ENCODE data around the gene AHSP.
"Not testable (repeated sequence)": the region's sequence is repeated elsewhere in the genome, so short reads cannot be mapped to it uniquely, and the experiment has no call there.

Gene AHSP

DNA sequence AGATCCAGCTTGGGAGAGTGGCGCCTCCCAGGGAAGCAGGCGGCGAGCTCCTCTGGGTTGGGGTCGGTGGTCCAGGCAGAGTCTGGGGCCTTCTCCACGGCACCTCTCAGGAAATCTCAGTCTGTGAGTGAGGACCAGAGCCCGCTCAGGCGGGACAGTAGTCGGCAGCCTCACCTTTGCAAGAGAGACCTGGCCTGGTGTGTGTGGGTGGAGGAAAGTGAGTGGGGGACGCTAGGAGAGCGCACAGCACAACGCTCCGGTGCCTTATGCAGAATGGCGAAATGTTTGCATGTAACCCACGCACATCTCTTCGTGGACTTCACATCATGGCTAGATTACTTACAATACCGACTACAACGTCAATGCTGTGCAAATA is 2.2 kb downstream of the AHSP start:
- no peak for FAIRE-seq
- DNase-seq (ENCODE audit: insufficient read length, low spot score), result no peak

DNA sequence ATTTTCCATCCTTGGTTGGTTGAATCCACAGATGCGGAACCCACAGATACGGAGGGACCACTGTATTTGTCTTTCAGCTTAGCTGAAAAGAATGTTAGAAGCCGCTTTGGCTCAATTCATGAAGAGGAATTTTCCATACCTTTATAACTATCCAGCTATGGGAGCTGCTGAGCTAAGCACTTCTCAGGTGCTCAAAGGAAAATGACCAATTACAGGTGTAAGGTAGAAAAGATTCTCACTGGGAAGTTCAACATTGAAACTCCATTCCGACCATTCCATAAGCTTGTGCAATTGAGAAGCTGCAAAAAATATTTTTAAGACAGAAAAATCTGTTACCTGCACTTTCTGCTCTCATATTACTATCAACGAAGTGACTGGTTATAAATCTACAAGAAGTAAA is 2.7 kb downstream of the AHSP start:
- FAIRE-seq, result no peak

DNA sequence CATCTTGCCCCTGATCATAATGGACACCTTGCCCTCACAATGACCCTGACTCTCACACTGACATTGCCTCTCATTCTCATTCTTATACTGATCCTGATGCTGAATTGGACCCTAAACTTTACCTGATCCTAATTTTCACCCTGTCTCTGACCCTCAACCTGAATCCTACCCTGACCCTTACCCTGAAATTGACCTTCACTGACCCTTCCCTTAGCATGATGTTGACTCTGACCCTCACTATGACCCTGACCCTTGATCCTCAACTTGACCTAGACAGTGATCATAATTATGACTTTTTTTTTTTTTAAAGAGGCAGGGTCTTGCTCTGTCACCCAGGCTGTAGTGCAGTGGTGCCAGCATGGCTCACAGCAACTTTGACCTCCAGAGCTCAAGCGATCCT is 3.4 kb downstream of the AHSP start:
- DNase-seq (ENCODE audit: insufficient read length, low spot score), result no peak
- no peak for FAIRE-seq

More for the DNA sequence above, 2.7 kb downstream of the AHSP start:
- DNase-seq (ENCODE audit: insufficient read length, low spot score), result no peak

DNA sequence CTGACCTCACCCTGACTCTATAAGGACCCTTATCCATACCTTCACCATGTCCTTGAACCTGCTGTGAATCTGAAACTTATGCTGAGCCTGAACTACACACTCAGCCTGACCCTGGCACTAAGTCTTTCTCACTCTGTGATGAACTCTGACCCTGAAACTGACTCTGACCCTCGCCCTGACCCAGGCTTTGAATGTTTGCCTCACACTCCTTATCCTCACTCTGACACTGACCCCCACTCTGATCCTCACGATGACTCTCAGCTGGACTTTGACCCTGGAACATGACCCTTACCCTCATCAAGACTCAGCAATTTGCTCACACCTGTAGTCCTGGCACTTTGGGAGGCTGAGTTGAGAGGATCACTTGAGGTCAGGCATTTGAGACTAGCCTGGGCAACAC is 4.4 kb downstream of the AHSP start:
- DNase-seq (ENCODE audit: insufficient read length, low spot score) (no peak), FAIRE-seq (no peak)

DNA sequence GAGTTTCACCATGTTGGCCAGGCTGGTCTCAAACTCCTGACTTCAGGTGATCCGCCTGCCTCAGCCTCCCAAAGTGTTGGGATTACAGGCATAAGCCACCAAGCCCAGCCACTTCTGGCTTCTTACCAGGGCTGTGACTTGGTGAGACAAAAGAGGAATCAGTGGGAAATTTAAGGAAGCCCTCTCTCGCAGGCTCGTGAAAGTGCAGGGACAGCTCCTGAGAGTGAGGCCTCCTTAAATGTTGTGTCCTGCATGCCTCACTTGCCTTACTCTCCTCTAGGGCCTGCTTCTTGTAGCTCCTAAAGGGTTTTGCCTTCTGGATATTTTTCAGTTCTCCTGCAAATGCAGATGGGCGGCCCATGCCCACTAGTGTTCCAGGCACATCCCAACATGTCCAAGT is 5.2 kb downstream of the AHSP start:
- DNase-seq (ENCODE audit: insufficient read length, low spot score), result no peak
- FAIRE-seq, result no peak

DNA sequence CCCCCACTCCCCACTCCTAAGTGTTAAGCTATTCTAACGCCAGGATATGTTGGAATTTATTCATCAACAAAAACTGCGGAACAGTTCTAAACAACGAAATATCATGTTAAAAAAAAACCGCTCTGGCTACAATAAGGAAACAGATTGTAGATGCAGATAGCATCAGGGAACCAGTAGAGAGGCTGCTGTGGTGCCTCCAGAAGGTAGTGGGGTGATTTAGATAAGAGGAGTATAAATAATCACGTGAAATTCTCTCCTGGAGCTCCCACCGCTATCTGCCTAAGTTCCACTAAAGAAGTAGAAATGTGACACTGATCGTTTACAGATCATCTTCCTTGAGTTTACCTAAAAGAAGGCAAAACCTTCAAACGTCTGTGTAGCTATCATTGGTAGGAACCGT is 8.0 kb downstream of the AHSP start:
- FAIRE-seq (no peak), DNase-seq (ENCODE audit: insufficient read length, low spot score) (no peak)

DNA sequence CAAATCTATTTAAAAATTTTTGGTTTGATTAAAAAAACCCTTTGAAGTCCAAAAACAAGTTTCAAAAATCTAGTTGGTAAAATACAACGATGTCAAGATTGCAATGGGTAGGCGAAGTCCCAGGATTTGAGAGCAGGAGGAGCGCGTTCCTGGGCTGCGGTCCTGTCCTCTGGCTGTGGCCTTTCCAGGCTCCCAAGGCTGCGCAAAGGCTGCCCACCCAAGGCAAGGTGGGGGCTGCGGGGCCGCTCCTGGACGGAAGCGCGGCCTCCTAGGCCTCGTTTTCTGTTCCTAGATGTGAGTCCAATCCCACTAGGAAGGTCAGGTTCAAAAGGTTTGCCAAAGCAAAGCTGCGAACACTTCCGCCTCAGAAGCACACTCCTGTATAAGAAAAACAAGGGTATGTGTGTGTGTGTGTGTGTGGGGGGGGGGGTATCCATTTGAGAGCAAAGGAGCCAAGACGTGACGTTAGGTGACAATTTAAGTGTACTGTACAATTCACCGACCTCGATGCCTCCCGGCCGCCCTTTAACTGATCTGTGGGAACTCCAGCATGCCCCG is 9.2 kb downstream of the AHSP start:
- DNase-seq (ENCODE audit: insufficient read length, low spot score) (no peak), FAIRE-seq (no peak)

DNA sequence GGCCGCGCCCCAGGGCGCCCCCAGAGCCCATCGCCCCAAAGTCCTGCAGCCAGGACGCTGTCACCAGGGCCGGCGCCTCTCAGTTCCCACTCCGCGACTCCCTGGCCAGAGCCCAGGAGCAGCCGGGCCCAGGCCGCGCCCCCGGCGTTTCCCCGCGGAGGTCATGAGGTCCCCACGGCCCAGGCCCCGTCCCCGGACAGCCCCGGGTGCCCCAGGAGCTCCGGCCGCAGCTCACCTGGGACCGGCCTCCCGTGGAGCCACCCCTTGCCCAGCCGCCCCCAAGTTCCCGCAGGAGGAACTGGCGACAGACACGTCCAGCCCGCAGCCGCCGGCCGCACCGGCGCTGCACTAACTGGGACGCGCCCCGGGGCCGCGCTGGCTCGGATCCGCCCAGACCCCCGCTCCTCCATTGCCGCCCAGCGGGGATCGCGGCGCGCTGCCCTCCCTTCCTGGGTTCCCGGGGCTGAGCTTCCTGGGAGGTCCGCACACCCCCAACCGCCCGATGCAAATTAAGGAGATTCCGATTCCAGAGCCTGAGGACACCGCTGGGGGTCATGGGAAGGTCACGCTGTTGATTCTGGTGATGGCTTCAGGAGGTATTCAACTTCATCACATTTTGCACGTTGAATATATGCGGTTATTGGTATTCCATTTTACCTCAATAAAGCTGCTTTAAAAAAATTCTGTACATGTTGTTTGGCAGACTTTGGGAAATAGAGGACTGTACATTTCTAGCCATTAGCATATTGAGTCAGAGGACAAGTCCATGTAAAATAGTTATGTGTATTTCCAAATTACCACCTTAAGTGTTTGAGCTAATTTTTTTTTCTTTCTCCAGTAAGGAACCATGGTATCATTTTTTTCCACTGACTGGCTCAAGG is 9.9 kb downstream of the AHSP start:
- no peak for DNase-seq (ENCODE audit: insufficient read length, low spot score)
- no peak for FAIRE-seq

DNA sequence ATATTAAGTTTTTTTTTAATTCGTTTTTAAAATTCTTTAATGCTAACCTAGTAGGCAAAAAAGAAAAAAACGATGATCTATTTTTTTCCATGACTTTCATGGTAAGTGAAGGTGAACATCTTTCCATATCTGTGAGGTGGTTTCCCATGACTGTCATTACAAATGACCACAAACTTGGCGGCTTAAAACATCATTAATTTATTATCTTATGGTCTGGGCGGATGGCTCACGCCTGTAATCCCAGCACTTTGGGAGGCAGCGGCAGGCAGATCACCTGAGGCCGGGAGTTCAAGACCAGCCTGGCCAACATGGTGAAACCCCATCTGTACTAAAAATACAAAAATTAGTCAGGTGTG is 10.5 kb downstream of the AHSP start:
- DNase-seq (ENCODE audit: insufficient read length, low spot score); FAIRE-seq: not testable (repeated sequence)

DNA sequence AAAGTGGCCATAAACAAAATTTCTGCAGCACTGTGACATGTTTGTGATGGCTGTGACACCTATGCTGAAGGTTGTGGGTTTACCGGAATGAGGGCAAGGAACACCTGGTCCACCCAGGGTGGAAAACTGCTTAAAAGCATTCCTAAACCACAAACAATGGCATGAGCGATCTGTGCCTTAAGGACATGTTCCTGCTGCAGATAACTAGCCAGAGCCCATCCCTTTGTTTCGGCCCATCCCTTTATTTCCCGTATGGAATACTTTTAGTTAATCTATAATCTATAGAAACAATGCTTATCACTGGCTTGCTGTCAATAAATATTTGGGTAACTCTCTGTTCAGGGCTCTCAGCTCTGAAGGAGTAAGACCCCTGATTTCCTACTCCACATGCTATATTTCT is 12.1 kb downstream of the AHSP start:
- not testable (repeated sequence) for DNase-seq (ENCODE audit: insufficient read length, low spot score); FAIRE-seq

DNA sequence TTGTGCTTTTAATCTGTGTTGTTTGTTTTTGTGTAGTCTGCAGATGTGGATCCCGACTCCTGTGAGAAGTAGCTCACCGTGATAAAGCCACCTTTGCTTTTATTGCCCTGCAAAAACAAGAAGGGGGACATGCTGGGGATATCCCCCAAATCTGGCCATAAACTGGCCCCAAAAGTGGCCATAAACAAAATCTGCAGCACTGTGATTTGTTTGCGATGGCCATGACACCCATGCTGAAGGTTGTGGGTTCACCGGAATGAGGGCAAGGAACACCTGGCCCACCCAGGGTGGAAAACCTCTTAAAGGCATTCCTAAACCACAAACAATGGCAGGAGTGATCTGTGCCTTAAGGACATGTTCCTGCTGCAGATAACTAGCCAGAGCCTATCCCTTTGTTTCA is 15.1 kb downstream of the AHSP start:
- FAIRE-seq, result no peak

DNA sequence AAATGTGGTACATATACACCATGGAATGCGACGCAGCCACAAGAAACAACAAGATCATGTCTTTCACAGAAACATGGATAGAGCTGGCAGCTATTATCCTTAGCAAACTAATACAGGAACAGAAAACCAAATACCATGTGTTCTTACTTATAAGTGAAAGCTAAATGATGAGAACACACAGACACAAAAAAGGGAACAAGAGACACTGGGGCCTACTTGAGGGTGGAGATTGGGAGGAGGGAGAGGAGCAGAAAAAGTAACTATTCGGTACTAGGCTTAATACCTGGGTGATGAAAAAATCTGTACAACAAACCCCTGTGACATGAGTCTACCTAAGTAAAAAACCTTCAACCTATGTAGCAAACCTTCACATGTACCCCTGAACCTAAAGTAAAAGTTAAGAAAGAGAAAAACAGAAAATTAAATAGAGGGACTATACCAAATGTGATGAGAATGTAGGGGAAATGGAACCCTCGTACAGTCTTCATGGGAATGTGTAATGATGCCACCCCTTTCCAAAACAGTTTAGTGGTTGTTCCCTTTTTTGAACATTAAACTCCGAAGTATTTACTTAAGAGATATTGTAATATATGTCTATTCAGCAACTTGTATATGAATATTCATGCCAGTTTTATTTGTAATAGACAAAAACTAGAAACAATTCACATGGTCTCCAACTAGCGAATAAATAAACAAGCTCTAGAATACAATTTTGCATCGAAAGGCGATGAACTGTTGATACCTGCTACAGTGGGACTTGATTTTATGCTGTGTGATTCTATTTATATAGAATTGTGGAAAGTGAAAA is 33.9 kb downstream of the AHSP start:
- DNase-seq (ENCODE audit: insufficient read length, low spot score) (no peak), FAIRE-seq (no peak)

More for the DNA sequence above, 15.1 kb downstream of the AHSP start:
- no peak for DNase-seq (ENCODE audit: insufficient read length, low spot score)

DNA sequence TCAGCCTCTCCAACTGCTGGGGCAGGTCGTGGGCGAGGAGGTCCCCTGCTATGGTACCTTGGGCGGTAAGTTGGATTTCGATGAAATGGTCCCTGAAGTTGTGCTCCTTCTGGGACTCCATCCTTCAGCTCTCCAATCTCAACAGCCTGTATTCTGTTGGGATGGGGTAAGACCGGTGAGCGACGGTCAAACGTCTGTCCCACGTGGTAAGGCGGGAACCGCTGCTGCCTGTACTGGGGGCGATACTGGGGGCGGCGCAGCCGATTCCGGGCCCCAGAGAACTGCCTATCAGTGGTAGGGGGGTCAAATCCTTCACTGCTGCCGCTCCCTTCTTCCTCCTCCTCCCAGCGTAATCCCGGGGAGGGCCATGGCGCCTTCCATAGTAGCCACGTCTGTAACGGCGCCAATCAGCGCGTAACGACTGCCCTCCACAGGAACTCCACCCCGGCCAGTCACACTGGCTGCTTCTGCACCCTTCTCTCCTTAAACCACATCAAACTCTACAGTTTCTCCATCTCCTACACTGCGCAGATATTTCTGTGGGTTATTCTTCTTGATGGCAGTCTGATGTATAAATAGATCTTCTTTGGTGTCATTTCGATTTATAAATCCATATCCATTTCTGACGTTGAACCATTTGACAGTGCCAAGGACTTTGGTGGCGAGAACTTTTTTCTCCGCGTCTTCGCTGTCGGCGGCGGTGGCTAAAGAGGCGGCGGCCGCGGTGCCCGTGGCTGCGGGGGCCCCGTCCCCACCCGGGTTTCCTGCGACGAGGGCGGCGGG is 41.1 kb downstream of the AHSP start:
- FAIRE-seq, result no peak
- DNase-seq (ENCODE audit: insufficient read length, low spot score), result no peak

DNA sequence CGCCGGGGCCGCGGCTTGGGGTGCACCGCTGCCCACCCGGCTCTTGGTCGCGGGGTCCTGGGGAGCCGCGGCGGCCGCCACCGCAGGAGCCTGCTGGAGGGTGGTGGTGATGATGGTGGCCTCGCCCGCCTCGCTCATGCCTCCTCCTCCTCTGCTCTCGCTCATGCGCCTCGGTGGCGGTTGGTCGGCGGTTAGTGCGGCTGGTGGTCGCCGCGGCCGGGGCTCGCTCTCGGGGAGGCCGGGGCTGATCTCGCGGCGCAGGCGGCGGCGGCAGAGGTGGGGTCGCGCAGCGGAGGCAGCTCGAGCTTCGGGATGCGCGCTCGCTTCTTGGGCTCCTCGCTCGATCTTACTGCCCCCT is 41.6 kb downstream of the AHSP start:
- DNase-seq (ENCODE audit: insufficient read length, low spot score), result no peak

DNA sequence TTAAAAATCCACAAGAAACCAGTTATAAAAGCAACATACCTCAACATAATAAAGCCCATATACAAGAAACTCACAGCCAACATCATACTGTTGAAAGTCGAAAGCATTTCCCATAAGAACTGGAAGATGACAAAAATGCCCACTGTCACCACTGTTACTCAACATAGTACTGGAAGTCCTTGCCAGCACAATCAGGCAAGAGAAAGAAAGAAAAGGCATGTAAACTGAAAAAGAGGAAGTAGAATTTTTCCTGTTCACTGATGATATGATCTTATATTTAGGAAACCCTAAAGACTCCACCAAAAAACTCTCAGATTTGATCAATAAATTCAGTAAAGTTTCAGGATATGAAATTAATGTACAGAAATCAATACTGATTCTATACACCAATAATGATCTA is 45.1 kb downstream of the AHSP start:
- DNase-seq (ENCODE audit: insufficient read length, low spot score) (no peak), FAIRE-seq (no peak)

More for the DNA sequence above, 41.6 kb downstream of the AHSP start:
- no peak for FAIRE-seq

DNA sequence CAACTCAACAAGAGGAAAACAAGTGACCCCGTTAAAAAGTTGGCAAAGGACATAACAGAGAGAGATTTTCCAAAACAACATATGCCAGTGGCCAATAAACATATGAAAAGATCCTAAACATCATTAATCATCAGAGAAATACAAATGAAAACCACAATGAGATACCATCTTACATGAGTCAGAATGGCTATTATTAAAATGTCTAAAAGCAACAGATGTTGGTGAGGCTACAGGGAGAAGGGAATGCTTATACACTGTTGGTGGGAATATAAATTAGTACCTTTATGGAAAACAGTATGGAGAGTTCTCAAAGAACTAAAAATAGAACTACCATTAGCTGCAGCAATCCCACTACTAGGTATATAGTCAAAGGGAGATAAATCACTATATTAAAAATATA is 46.5 kb downstream of the AHSP start:
- not testable (repeated sequence) for DNase-seq (ENCODE audit: insufficient read length, low spot score); FAIRE-seq

DNA sequence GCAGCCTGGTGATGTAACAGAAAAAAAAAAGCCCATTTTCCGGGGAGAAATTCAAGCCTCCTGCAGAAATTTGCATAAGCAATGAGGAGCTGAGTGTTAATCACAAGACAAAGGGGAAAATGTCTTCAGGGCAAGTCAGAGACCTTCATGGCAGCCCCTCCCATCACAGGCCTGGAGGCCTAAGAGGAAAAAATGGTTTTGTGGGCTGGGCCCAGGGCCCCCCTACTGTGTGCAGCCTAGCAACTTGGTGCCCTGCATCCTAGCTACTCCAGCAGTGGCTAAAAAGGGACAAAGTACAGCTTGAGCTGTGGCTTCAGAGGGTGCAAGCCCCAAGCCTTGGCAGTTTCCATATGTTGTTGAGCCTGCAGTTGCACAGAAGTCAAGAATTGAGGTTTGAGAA is 49.7 kb downstream of the AHSP start:
- no peak for FAIRE-seq
- DNase-seq (ENCODE audit: insufficient read length, low spot score), result no peak

All from GM19239 (cell line).